Epithelial cell of proximal tubule (primary cell): ENCODE results near the gene CARD14. TPM values are rescaled to one million over a fixed set of nuclear protein-coding genes. Genes with fewer than 3 reads are reported as not detected.
A peak's percentile ranks its signal among the peaks of the same experiment; 100 is the strongest.
"Not testable (repeated sequence)": the region's sequence is repeated elsewhere in the genome, so short reads cannot be mapped to it uniquely, and the experiment has no call there.

Experiments
- DNase-seq: peaks from one replicate; pipeline ENCODE4 v3.0.0-alpha.2; 2011; ENCODE audit warnings: low read depth
- H3K4me3 ChIP-seq: 2 replicates; pipeline ENCODE4 v1.5.1; 2011; ENCODE audit warnings: low read depth, mild to moderate bottlenecking, low read length
- CTCF ChIP-seq: conservative IDR thresholded peaks from 2 replicates; pipeline ENCODE4 v1.5.1; 2012; ENCODE audit warnings: low read depth, mild to moderate bottlenecking, low read length
- total RNA-seq: library from RNA; depleted of rRNA; stranded (reverse); fragments of >200 nt; gene quantifications from 2 replicates; pipeline ENCODE4 v1.2.3, GENCODE V29; 2015

The CARD14 gene
- total RNA-seq, 1 donor from 2014 or later: 0.06 TPM

GRCh38 chr17:80251966-80252365 is 82.1 kb downstream of the CARD14 start:
- H3K4me3 ChIP-seq: no peak overlapping the region
- TF ChIP-seq CTCF: no peak
- DNase-seq: no peak

GRCh38 chr17:80252871-80253270 is 83.0 kb downstream of the CARD14 start:
- DNase-seq: no peak

GRCh38 chr17:80253631-80254395 is 84.0 kb downstream of the CARD14 start:
- DNase-seq: peak; percentile 22
- H3K4me3 ChIP-seq: no peak overlapping the region
- no peak for TF ChIP-seq CTCF

More at GRCh38 chr17:80252871-80253270, 83.0 kb downstream of the CARD14 start:
- H3K4me3 ChIP-seq: no peak overlapping the region
- peak; percentile 71 for TF ChIP-seq CTCF

- peak; percentile 98 for DNase-seq
- H3K4me3 ChIP-seq: peak overlapping the region; percentile 23
- TF ChIP-seq CTCF: peak; percentile 14
Measured at GRCh38 chr17:80254396-80255251, 84.8 kb downstream of the CARD14 start.

GRCh38 chr17:80256034-80256350 is 86.2 kb downstream of the CARD14 start:
- TF ChIP-seq CTCF: no peak
- H3K4me3 ChIP-seq: no peak overlapping the region
- no peak for DNase-seq

GRCh38 chr17:80257716-80258213 is 87.9 kb downstream of the CARD14 start:
- TF ChIP-seq CTCF: no peak
- H3K4me3 ChIP-seq: no peak overlapping the region
- DNase-seq: no peak

- not testable (repeated sequence) for H3K4me3 ChIP-seq, DNase-seq
Measured at GRCh38 chr17:80258296-80258695, 88.5 kb downstream of the CARD14 start.
